K562 (cell line): Measurements from ENCODE around the gene SRRT. TPM values are rescaled to one million over a fixed set of nuclear protein-coding genes. Genes with fewer than 3 reads are reported as not detected.

ENCODE experiments used
- ASH1L ChIP-seq: fragments of 450-650 bp; IDR thresholded peaks from 2 replicates; pipeline ENCODE4 v1.6.1; 2018; ENCODE audit warnings: borderline replicate concordance, mild to moderate bottlenecking, low read depth; ENCODE audit not compliant: partially characterized antibody
- CBFA2T2 ChIP-seq: fragments of 450-650 bp; conservative IDR thresholded peaks from 2 replicates; pipeline ENCODE4 v1.6.1; 2017; ENCODE audit warnings: mild to moderate bottlenecking
- CBFA2T3 ChIP-seq: fragments of 450-650 bp; IDR thresholded peaks from 2 replicates; pipeline ENCODE4 v1.6.1; 2017
- ILF3 ChIP-seq: fragments of 450-650 bp; IDR thresholded peaks from 2 replicates; pipeline ENCODE4 v1.6.1; 2018; ENCODE audit warnings: antibody characterized with exemption, mild to moderate bottlenecking, moderate library complexity, borderline replicate concordance
- PML ChIP-seq: IDR thresholded peaks from 2 replicates; pipeline ENCODE4 v1.6.1; 2012; ENCODE audit warnings: low read length, inconsistent platforms
- POLR2AphosphoS5 ChIP-seq: IDR thresholded peaks from 2 replicates; pipeline ENCODE4 v1.6.1; 2011; ENCODE audit warnings: mild to moderate bottlenecking, low read depth, low read length, moderate library complexity; ENCODE audit not compliant: control insufficient read depth, insufficient read depth
- SMARCB1 ChIP-seq: IDR thresholded peaks from 2 replicates; pipeline ENCODE4 v1.6.1; 2011; ENCODE audit warnings: improper control_type of control experiment, low read depth; ENCODE audit not compliant: insufficient read length
- TSC22D4 ChIP-seq: fragments of 450-650 bp; IDR thresholded peaks from 2 replicates; pipeline ENCODE4 v1.6.1; 2016; ENCODE audit warnings: missing genetic modification characterization, missing biosample characterization, control low read depth
- ZNF121 ChIP-seq: sonication (generic); formaldehyde crosslinking; conservative IDR thresholded peaks from 2 replicates; pipeline ENCODE4 v1.8.0; 2022; ENCODE audit warnings: missing genetic modification reagents
- polyA plus RNA-seq, 8 experiments: library from polyadenylated mRNA; depleted of rRNA in 4 of 8; stranded (reverse) in 5 of 8; unstranded in 3 of 8; fragments of >200 nt; fragmentation: Nextera tagmentation in 2 of 8; fragmentation: Illumina TruSeq in 1 of 8; extraction: Ambion mirVana in 2 of 8; extraction: Trizol in 1 of 8; gene quantifications; 2 replicates each; pipeline versions ENCODE4 v1.2.1 to v1.2.3, GENCODE V29; 2011 to 2014; ENCODE audit warnings: inconsistent platforms in 1 of 8, missing spikeins in 1 of 8
- total RNA-seq, 7 experiments: library from RNA; depleted of rRNA in 6 of 7; stranded (reverse); fragments of >200 nt in 6 of 7; fragmentation: Illumina TruSeq in 2 of 7; extraction: Trizol in 2 of 7; gene quantifications; 2 replicates each; pipeline versions ENCODE4 v1.2.1 to v1.2.3, GENCODE V29; 2011 to 2021; ENCODE audit warnings: low replicate concordance in 1 of 7
- TF ChIP-seq, protein P1 (sequence below): IDR thresholded peaks from 2 replicates; pipeline ENCODE4 v1.6.1; 2014; ENCODE audit warnings: antibody characterized with exemption

Gene SRRT
- total and polyA plus RNA-seq, 9 of the 15 experiments (the other 6 are each of a cell fraction or from before 2014, with no cell fraction given) = 10.3 to 263 (median 84.4) TPM

DNA sequence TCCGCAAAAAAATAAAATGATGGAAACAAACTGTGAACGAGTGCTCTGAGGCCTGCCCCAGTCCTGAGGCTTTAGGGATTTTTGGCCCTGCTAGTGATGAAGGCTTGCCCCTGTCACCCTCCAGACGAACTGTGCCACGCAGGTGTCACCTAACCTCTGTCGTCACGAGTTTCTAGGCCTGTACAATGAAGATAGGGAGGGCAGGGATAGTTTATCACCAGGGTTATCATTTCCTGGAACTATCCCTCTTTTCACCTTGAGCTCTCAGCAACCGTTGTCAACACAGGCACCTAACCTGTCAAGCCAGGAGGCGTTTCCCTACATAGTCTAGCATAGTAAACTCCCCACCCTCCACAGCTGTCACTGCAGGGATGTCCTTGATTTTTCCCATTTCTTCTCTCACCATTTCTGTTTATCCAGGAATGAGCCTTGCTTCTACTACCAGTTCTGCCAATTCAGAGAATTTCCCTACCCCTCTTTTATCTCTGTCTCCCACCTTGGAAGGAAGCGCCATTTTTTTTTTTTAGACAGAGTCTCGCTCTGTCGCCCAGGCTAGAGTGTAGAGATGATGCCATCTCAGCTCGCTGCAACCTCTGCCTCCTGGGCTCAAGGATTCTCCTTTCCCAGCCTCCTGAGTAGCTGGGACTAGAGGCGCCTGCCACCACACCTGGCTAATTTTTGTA is 23.0 kb downstream of the SRRT start (continued):
- TF ChIP-seq CBFA2T2 = peak; percentile 82
- 0 out of 2 replicates have a peak, but pooled peaks have one; percentile 41 for TF ChIP-seq PML
- TF ChIP-seq ASH1L = no peak
- TF ChIP-seq, protein P1, sequence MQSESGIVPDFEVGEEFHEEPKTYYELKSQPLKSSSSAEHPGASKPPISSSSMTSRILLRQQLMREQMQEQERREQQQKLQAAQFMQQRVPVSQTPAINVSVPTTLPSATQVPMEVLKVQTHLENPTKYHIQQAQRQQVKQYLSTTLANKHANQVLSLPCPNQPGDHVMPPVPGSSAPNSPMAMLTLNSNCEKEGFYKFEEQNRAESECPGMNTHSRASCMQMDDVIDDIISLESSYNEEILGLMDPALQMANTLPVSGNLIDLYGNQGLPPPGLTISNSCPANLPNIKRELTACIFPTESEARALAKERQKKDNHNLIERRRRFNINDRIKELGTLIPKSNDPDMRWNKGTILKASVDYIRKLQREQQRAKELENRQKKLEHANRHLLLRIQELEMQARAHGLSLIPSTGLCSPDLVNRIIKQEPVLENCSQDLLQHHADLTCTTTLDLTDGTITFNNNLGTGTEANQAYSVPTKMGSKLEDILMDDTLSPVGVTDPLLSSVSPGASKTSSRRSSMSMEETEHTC = 0 out of 2 replicates have a peak, but pooled peaks have one; percentile 23
- peak; percentile 11 for TF ChIP-seq SMARCB1
- TF ChIP-seq ILF3 = no peak
- TF ChIP-seq TSC22D4 (tag) = no peak
- peak; percentile 67; the same call in 1 of the 2 replicates for TF ChIP-seq POLR2AphosphoS5
- peak; percentile 90 for TF ChIP-seq CBFA2T3
- no peak for TF ChIP-seq ZNF121
